Activated T-cell treated with anti-CD3 and anti-CD28 coated beads, Interleukin-2, amount 50 U/mL, for 24 hours (primary cell): ENCODE measurements around the gene LAPTM4A.
"Not testable (repeated sequence)": the region's sequence is repeated elsewhere in the genome, so short reads cannot be mapped to it uniquely, and the experiment has no call there.

ENCODE experiments used
- DNase-seq: peaks from one replicate; pipeline ENCODE4 v3.0.0-alpha.2; 2020
- H3K27ac Mint-ChIP-seq: 2 replicates; pipeline ENCODE4 v1.8.0; 2020; ENCODE audit warnings: mild to moderate bottlenecking, mixed read lengths
- H3K27me3 Mint-ChIP-seq: 2 replicates; pipeline ENCODE4 v1.8.0; 2020; ENCODE audit warnings: mixed read lengths
- H3K36me3 Mint-ChIP-seq: 2 replicates; pipeline ENCODE4 v1.8.0; 2020; ENCODE audit warnings: low read depth, mixed read lengths
- H3K4me1 Mint-ChIP-seq: 2 replicates; pipeline ENCODE4 v1.8.0; 2020; ENCODE audit warnings: low read depth, mixed read lengths
- H3K4me3 Mint-ChIP-seq: 2 replicates; pipeline ENCODE4 v1.8.0; 2020; ENCODE audit warnings: mild to moderate bottlenecking, moderate library complexity, mixed read lengths
- H3K9me3 Mint-ChIP-seq: 2 replicates; pipeline ENCODE4 v1.8.0; 2020; ENCODE audit warnings: mixed read lengths

LAPTM4A gene

GRCh38 chr2:20050646-20051531, 539 bp downstream of the LAPTM4A start:
- peaks cover 32% of the 10 kb centered on the region for H3K4me1 Mint-ChIP-seq
- H3K36me3 Mint-ChIP-seq, result peaks cover 16% of the 10 kb centered on the region
- H3K27ac Mint-ChIP-seq, result no peak overlapping the region
- DNase-seq, result peak; percentile 43
- no peaks in the 10 kb centered on the region for H3K9me3 Mint-ChIP-seq
- no peak overlapping the region for H3K4me3 Mint-ChIP-seq
- peaks cover 18% of the 10 kb centered on the region for H3K27me3 Mint-ChIP-seq

- no peak for DNase-seq
- peaks cover 36% of the 10 kb centered on the region for H3K4me1 Mint-ChIP-seq
- peaks cover 11% of the 10 kb centered on the region for H3K27me3 Mint-ChIP-seq
- peaks cover 19% of the 10 kb centered on the region for H3K36me3 Mint-ChIP-seq
- H3K27ac Mint-ChIP-seq, result no peak overlapping the region
- no peaks in the 10 kb centered on the region for H3K9me3 Mint-ChIP-seq
- H3K4me3 Mint-ChIP-seq, result no peak overlapping the region
These were observed 1.3 kb downstream of the LAPTM4A start for GRCh38 chr2:20050104-20050645.

- Mint-ChIP-seq H3K36me3 (peaks cover 22% of the 10 kb centered on the region), H3K27ac (no peak overlapping the region), H3K9me3 (no peaks in the 10 kb centered on the region), H3K27me3 (peaks cover 6% of the 10 kb centered on the region), H3K4me3 (no peak overlapping the region), H3K4me1 (peaks cover 38% of the 10 kb centered on the region)
- no peak for DNase-seq
These were observed 1.8 kb downstream of the LAPTM4A start for GRCh38 chr2:20049637-20050036.

GRCh38 chr2:20048488-20049448, 2.7 kb downstream of the LAPTM4A start:
- H3K27me3 Mint-ChIP-seq, result peaks cover under 1% of the 10 kb centered on the region
- no peak overlapping the region for H3K27ac Mint-ChIP-seq
- H3K36me3 Mint-ChIP-seq, result peaks cover 24% of the 10 kb centered on the region

GRCh38 chr2:20045712-20046292, 5.6 kb downstream of the LAPTM4A start:
- not testable (repeated sequence) for H3K27ac Mint-ChIP-seq

More at GRCh38 chr2:20048488-20049448, 2.7 kb downstream of the LAPTM4A start:
- peaks cover 41% of the 10 kb centered on the region for H3K4me1 Mint-ChIP-seq
- no peaks in the 10 kb centered on the region for H3K9me3 Mint-ChIP-seq
- H3K4me3 Mint-ChIP-seq, result no peak overlapping the region
- DNase-seq, result no peak

GRCh38 chr2:20044778-20045177, 6.7 kb downstream of the LAPTM4A start:
- peaks cover 46% of the 10 kb centered on the region for H3K4me1 Mint-ChIP-seq
- H3K27me3 Mint-ChIP-seq, result no peaks in the 10 kb centered on the region
- peaks cover 31% of the 10 kb centered on the region for H3K36me3 Mint-ChIP-seq
- no peak overlapping the region for H3K27ac Mint-ChIP-seq
- H3K9me3 Mint-ChIP-seq, result no peaks in the 10 kb centered on the region
- no peak for DNase-seq
- no peak overlapping the region for H3K4me3 Mint-ChIP-seq

More at GRCh38 chr2:20045712-20046292, 5.6 kb downstream of the LAPTM4A start:
- H3K9me3 Mint-ChIP-seq, DNase-seq, H3K27me3 Mint-ChIP-seq, H3K4me3 Mint-ChIP-seq: not testable (repeated sequence)
- Mint-ChIP-seq H3K4me1 (peaks cover 50% of the 10 kb centered on the region), H3K36me3 (peaks cover 29% of the 10 kb centered on the region)

GRCh38 chr2:20042531-20042930, 8.9 kb downstream of the LAPTM4A start:
- Mint-ChIP-seq H3K4me1 (peaks cover 26% of the 10 kb centered on the region), H3K27ac (no peak overlapping the region), H3K36me3 (peaks cover 45% of the 10 kb centered on the region), H3K27me3 (no peaks in the 10 kb centered on the region), H3K9me3 (no peaks in the 10 kb centered on the region), H3K4me3 (no peak overlapping the region)
- DNase-seq, result no peak

GRCh38 chr2:20040489-20041172, 10.8 kb downstream of the LAPTM4A start:
- Mint-ChIP-seq H3K9me3 (no peaks in the 10 kb centered on the region), H3K27ac (no peak overlapping the region), H3K4me1 (peaks cover 20% of the 10 kb centered on the region), H3K27me3 (no peaks in the 10 kb centered on the region), H3K36me3 (peaks cover 56% of the 10 kb centered on the region), H3K4me3 (no peak overlapping the region)
- DNase-seq, result no peak

GRCh38 chr2:20037660-20038059, 13.8 kb downstream of the LAPTM4A start:
- H3K36me3 Mint-ChIP-seq, result peaks cover 79% of the 10 kb centered on the region
- no peaks in the 10 kb centered on the region for H3K27me3 Mint-ChIP-seq
- DNase-seq, result no peak
- H3K4me3 Mint-ChIP-seq, result no peak overlapping the region
- H3K9me3 Mint-ChIP-seq, result no peaks in the 10 kb centered on the region
- peaks cover 11% of the 10 kb centered on the region for H3K4me1 Mint-ChIP-seq
- H3K27ac Mint-ChIP-seq, result no peak overlapping the region

GRCh38 chr2:20035955-20036666, 15.3 kb downstream of the LAPTM4A start:
- H3K27ac Mint-ChIP-seq, result no peak overlapping the region
- H3K4me1 Mint-ChIP-seq, result peaks cover 6% of the 10 kb centered on the region
- H3K4me3 Mint-ChIP-seq, result no peak overlapping the region
- H3K36me3 Mint-ChIP-seq, result peaks cover 90% of the 10 kb centered on the region
- H3K9me3 Mint-ChIP-seq, result no peaks in the 10 kb centered on the region
- DNase-seq, result no peak
- H3K27me3 Mint-ChIP-seq, result no peaks in the 10 kb centered on the region

- H3K27me3 Mint-ChIP-seq, result no peaks in the 10 kb centered on the region
- H3K4me3 Mint-ChIP-seq, result no peak overlapping the region
- no peaks in the 10 kb centered on the region for H3K9me3 Mint-ChIP-seq
- no peak for DNase-seq
- H3K4me1 Mint-ChIP-seq, result peaks cover 1% of the 10 kb centered on the region
- H3K36me3 Mint-ChIP-seq, result peaks cover 91% of the 10 kb centered on the region
- H3K27ac Mint-ChIP-seq, result peak overlapping the region; percentile 27
These were observed 16.6 kb downstream of the LAPTM4A start for GRCh38 chr2:20034821-20035220.

- peaks cover 96% of the 10 kb centered on the region for H3K36me3 Mint-ChIP-seq
- peaks cover 1% of the 10 kb centered on the region for H3K4me1 Mint-ChIP-seq
- H3K4me3 Mint-ChIP-seq, result no peak overlapping the region
- DNase-seq, result no peak
- H3K27me3 Mint-ChIP-seq, result no peaks in the 10 kb centered on the region
- peaks cover 3% of the 10 kb centered on the region for H3K9me3 Mint-ChIP-seq
- no peak overlapping the region for H3K27ac Mint-ChIP-seq
These were observed 17.2 kb downstream of the LAPTM4A start for GRCh38 chr2:20034218-20034617.

GRCh38 chr2:20033322-20033721, 18.1 kb downstream of the LAPTM4A start:
- peaks cover 4% of the 10 kb centered on the region for H3K9me3 Mint-ChIP-seq
- no peak overlapping the region for H3K27ac Mint-ChIP-seq
- no peak overlapping the region for H3K4me3 Mint-ChIP-seq
- H3K27me3 Mint-ChIP-seq, result no peaks in the 10 kb centered on the region
- peaks cover 97% of the 10 kb centered on the region for H3K36me3 Mint-ChIP-seq
- no peak for DNase-seq
- H3K4me1 Mint-ChIP-seq, result peaks cover 1% of the 10 kb centered on the region
